A204.1 (cell line): ENCODE results near the gene TMIGD3.

Experiments
- FAIRE-seq: peaks from 2 replicates; lab custom pipeline; 2012; peaks lifted over from hg19 to GRCh38; lab: Jason Lieb, UNC

The TMIGD3 gene

DNA sequence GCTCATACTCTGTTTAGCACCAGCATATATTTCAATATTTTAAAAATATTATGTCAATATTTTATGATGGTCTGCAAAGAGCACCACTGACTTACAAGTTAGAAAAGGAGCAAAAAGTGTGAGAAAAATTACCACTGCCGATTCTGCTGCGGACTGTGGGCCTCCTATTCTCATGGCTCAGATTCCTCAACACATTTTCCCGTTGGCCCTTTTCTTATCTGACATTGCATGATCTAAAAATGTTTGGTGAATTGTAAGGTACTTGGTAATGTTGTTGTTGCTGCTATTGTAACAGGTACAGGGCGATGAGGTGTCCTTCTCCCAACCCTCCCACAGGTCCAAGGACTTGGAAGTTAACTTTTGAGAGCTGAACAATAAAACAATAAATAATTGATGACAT is 28.9 kb downstream of the TMIGD3 start:
- no peak for FAIRE-seq

- no peak for FAIRE-seq
These were observed 29.3 kb downstream of the TMIGD3 start for GRCh38 chr1:111474106-111474505.

- FAIRE-seq: no peak
These were observed 31.9 kb downstream of the TMIGD3 start for GRCh38 chr1:111471538-111471937.

DNA sequence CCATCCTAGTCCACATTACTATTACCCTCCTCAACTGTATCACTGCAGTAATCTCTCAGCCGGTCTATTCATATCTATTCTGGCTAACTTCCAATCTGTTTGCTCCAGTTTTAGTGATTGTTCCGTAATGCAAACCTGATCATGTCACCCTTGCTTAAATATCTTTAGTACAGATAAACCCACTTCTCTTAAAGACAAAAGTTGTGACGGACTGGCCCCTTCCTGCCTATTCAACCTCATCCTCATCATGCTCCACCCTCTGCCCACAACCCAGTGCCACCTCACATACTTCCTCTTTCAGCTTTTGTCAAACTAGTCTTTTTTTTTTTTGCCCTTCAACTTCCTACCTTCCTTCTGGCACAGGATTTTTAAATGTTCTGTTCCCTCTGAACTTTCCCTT is 32.4 kb downstream of the TMIGD3 start:
- FAIRE-seq: no peak

GRCh38 chr1:111470596-111470995 is 32.8 kb downstream of the TMIGD3 start:
- FAIRE-seq: no peak

- no peak for FAIRE-seq
These were observed 33.9 kb downstream of the TMIGD3 start for GRCh38 chr1:111469539-111469938.

DNA sequence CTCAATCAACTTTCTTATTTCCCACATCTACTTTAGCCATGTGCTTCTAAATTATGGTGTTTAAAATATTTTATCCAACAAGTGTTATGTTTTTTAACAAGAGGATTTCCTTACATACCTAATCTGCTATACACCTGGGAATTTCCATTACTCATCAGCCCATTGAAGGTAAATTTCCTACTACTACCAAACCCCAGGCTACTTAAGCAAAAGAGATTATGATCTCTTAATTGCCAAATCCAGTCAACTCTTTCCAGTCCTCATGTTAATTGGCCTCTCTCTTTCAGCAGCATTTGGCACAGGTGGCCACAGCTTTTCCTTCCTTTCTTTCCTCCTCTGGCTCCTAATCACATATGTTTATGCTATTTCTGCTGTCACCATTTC is 34.7 kb downstream of the TMIGD3 start:
- FAIRE-seq: no peak

GRCh38 chr1:111467865-111468716 is 35.3 kb downstream of the TMIGD3 start:
- FAIRE-seq: no peak

- peak; percentile 6 for FAIRE-seq
These were observed 37.0 kb downstream of the TMIGD3 start for GRCh38 chr1:111466480-111466879.

DNA sequence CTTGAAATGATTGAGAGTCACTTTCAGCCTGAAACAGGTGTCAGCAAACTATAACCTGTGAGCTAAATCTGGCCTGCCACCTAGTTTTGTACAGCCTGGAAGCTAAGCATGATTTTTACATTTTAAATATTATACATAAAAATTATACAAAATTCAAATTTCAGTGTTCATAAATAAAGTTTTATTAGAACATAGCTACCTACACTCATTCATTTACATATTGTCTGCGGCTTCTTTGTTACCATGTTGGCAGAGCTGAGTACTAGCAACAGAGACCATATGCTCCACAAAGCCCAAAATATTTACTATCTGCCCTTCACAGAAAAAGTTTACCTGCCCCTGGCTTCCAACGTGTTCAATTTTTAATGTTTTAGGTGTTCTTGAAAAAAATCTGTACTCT is 37.7 kb downstream of the TMIGD3 start:
- FAIRE-seq: no peak

GRCh38 chr1:111463029-111463683 is 40.3 kb downstream of the TMIGD3 start:
- FAIRE-seq: no peak

DNA sequence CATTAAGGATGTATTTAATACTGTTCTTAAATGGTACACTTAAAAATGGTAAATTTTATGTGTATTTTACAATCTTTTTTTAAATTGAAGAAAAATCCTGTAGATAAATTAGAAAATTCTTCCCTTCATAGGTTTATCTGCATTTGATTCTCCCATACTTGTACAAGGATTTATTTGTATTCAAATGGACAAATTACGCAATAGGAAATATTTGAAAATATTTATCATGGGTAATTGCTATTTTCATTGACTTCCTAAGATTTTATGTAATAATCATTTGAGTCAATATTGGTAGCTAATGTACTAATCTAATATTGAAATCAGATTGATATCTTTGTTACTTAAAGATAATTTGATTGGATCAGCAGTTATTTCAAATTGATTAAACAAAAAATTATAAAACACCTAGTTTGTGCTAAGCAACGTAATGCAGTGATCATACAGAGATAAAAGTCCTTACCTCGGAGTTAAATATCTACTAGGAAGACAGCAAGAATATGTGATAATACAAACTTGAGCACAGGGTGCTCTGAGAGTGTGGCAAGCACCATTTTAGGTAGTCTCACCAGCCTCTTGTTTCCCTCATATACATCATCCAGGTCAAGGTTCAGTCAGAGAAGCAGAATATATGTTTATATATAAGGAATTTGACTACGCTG is 40.9 kb downstream of the TMIGD3 start:
- peak; percentile 3 for FAIRE-seq

DNA sequence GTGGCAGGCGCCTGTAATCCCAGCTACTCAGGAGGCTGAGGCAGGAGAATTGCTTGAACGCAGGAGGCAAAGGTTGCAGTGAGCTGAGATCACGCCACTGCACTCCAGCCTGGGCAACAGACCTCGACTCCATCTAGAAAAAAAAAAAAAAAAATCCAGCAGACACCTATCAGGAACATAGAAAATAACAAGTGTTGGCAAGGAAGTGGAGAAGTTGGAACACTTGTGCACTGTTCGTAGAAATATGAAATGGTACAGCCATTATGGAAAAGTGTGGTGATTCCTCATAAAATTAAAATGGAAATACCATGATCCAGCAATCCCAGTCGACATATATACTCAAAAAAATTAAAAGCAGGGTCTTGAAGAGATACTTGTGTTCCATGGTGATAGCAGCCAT is 41.7 kb downstream of the TMIGD3 start:
- no peak for FAIRE-seq

- no peak for FAIRE-seq
These were observed 47.8 kb downstream of the TMIGD3 start for GRCh38 chr1:111455642-111456031.

GRCh38 chr1:111454859-111455641 is 48.4 kb downstream of the TMIGD3 start:
- no peak for FAIRE-seq

- no peak for FAIRE-seq
These were observed 49.7 kb downstream of the TMIGD3 start for GRCh38 chr1:111453706-111454105.

DNA sequence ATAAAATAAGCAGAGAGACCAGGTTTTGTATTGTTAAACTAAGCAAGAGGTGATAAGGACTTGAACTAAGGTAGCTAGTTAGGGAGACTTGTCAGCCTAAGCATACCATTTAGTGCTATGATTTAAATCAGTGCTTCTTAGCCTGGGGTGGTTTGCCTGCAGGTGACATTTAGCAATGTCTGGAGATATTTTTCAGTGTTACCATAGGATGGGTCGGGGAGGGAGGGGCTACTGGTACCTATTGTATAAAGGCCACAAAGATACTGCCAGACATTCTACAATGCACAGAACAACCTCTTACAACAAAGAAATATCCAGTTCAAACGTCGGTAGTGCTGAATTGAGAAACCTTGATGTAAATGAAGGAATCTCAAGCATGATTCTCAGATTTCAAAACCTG is 50.9 kb downstream of the TMIGD3 start:
- no peak for FAIRE-seq

DNA sequence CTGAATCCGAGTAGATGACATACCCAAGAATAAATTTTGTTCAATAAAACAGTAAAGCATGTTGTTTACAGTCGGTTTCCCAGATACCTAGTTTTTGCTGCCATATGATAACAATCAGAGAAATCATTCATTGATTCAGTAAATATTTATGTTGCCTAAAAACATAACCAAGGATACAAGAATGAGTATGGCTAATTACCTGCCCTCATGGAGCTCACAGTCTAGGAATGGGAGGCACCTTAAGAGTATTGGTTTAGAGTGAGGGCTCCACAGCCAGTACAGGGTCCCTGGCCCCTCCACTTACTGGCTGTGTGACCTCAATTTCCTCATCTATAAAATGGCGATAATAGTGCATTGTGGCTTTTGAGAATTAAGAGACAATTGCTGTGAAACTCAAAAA is 53.2 kb downstream of the TMIGD3 start:
- FAIRE-seq: no peak

- no peak for FAIRE-seq
These were observed 53.8 kb downstream of the TMIGD3 start for GRCh38 chr1:111449703-111450017.

- FAIRE-seq: peak; percentile 99
These were observed 54.3 kb downstream of the TMIGD3 start, which contains the start of the genes ATP5PB and WDR77 for GRCh38 chr1:111448918-111449702. ATP5PB (plus strand) TSS chr1:111449464; CDS start chr1:111449542, 78 bp downstream. WDR77 (minus strand) TSS chr1:111449256; CDS start chr1:111449169, 87 bp downstream.

GRCh38 chr1:111448482-111448917 is 54.9 kb downstream of the TMIGD3 start:
- FAIRE-seq: no peak
